H7 (cell line): ENCODE measurements around the gene EMILIN2. TPM values are rescaled to one million over a fixed set of nuclear protein-coding genes. Genes with fewer than 3 reads are reported as not detected.
A peak's percentile ranks its signal among the peaks of the same experiment; 100 is the strongest.
"Not testable (repeated sequence)": the region's sequence is repeated elsewhere in the genome, so short reads cannot be mapped to it uniquely, and the experiment has no call there.

Experiments
- DNase-seq: peaks from one replicate; pipeline ENCODE4 v3.0.0; 2012
- H3K27me3 ChIP-seq: 2 replicates; pipeline ENCODE4 v1.6.0; 2011; ENCODE audit warnings: mild to moderate bottlenecking, low read length; ENCODE audit not compliant: control insufficient read depth, insufficient read depth
- H3K36me3 ChIP-seq: replicated peaks from 2 replicates; pipeline ENCODE4 v1.5.1; 2011; ENCODE audit warnings: low read length; ENCODE audit not compliant: control insufficient read depth, insufficient read depth
- H3K4me3 ChIP-seq: 2 replicates; pipeline ENCODE4 v1.5.1; 2011; ENCODE audit warnings: low read depth, mild to moderate bottlenecking, control low read depth, low read length, moderate library complexity; ENCODE audit not compliant: insufficient read depth
- total RNA-seq: library from RNA; depleted of rRNA; stranded (reverse); fragments of >200 nt; shearing (Covaris generic); gene quantifications from 2 replicates; pipeline ENCODE4 v1.2.3, GENCODE V29; 2014

EMILIN2 gene
- total RNA-seq, 1 experiment from 2014 or later, result 15.2 TPM

DNA sequence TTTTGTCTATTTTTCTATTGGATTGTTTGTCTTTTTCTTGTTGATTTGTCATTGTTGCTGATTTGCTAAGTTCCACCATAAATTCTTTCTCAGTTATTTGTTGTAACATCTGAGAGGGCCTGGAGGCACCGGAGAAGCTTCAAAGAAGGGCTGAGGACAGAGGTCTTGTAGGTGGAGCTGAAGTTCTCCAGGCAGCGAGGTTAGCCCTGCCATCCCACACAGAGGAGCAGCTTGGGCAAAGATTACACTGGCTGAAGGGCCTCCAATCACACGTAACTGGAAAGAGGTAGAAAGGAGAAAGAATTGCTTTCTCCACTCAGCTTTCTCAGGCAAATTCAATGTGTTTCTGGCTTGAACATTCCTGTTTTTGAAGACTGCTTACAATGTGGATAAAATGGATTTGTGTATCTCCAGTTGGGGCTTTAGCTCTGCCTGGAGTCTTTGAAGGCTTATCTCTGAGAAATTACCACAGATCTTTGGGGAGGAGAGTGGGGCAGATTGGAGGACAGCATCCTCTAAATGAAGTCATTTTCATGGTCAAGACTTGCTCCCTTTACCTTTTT is 21.1 kb upstream of the EMILIN2 start:
- no peak for DNase-seq
- H3K27me3 ChIP-seq, result no peaks in the 10 kb centered on the region
- no peaks in the 10 kb centered on the region for H3K36me3 ChIP-seq
- H3K4me3 ChIP-seq, result no peak overlapping the region

DNA sequence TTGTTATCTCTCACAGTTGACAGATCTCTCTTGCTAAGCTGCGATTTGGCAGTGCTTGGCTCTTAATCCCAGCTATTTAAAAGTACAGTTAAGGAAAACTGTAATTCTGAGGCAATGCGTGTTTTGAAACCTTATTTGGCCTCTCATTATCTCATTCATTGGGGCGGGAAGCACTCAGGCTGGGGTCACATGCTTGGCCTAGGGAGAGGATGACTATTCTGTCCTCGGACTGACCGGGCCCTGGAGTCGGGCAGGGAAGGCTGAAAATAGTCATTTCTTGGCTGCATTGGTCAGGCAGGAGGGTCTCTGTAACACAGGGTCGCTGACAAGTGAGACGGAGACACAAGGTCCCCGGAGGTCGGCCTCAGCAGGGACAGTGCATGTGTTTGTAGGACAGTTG is 20.2 kb upstream of the EMILIN2 start:
- Histone ChIP-seq H3K4me3 (no peak overlapping the region), H3K27me3 (no peaks in the 10 kb centered on the region), H3K36me3 (no peaks in the 10 kb centered on the region)
- DNase-seq, result no peak

DNA sequence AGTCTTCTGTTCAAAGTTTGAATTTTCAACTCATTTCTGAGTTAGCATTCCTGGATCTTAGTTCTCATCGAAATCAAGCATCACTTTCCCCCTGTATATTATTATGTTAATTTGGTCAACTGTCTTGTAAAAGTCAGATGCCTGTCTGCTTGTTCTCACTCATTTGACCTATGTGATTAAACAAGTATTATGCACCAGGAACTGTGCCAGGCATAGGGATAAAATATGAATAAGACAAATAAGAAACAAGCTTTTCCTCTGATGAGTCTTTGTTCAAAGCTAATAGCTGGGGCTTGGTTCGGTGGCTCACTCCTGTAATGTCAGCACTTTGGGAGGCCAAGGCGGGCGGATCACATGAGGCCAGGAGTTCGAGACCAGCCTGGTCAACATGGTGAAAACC is 19.7 kb upstream of the EMILIN2 start:
- Histone ChIP-seq H3K36me3 (no peaks in the 10 kb centered on the region), H3K4me3 (no peak overlapping the region), H3K27me3 (no peaks in the 10 kb centered on the region)
- DNase-seq, result no peak

DNA sequence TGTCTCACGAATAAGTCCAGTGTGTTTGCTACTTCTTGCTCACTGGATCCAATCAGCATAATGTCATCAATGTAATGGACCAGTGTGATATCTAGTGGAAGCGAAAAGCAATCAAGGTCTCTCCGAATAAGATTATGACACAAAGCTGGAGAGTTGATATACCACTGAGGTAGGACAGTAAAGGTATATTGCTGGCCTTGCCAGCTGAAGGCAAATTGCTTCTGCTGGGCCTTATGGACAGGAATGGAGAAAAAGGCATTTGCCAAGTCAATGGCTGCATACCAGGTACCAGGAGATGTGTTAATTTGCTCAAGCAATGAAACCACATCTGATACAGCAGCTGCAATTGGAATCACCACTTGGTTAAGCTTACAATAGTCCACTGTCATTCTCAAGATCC is 10.7 kb upstream of the EMILIN2 start:
- H3K4me3 ChIP-seq, H3K27me3 ChIP-seq, DNase-seq, H3K36me3 ChIP-seq: not testable (repeated sequence)

DNA sequence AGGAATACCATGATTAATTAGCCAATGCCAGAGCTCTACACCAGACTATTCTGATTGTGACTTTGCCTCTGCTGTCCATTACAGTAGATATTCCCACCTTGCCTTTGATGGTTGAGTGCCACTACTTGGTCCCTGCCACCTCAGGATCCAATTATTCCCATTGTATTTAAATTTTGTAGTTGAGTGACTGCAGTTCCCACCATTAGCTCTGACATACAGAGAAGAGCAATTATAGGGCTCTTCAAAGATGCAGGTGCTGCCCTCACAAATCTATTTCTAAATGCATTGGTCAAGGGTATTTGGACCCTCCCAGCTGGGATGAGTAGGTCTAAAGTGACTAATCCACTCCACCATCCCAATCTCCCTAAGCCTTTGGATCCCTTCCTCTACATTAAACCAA is 9.5 kb upstream of the EMILIN2 start:
- not testable (repeated sequence) for H3K36me3 ChIP-seq, DNase-seq, H3K4me3 ChIP-seq, H3K27me3 ChIP-seq

DNA sequence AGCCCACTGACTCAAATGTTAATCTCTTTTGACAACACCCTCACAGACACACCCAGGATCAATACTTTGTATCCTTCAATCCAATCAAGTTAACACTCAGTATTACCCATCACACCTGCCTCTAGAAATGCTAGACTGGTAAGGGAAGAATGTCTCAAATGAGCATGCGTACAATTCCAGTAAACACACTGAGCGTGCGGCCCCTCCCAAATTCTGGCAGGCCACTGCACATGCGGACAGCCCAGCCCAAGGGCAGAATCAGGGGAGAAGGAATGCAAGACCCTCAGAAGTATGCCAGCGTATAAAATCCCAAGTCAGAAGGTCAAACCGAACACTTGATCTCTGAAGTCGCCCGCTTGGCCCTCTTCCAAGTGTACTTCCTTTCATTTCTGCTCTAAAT is 7.6 kb upstream of the EMILIN2 start:
- peaks cover 3% of the 10 kb centered on the region; the same call in 1 of the 2 replicates for H3K27me3 ChIP-seq
- H3K36me3 ChIP-seq, result no peaks in the 10 kb centered on the region
- no peak overlapping the region for H3K4me3 ChIP-seq
- DNase-seq, result no peak

DNA sequence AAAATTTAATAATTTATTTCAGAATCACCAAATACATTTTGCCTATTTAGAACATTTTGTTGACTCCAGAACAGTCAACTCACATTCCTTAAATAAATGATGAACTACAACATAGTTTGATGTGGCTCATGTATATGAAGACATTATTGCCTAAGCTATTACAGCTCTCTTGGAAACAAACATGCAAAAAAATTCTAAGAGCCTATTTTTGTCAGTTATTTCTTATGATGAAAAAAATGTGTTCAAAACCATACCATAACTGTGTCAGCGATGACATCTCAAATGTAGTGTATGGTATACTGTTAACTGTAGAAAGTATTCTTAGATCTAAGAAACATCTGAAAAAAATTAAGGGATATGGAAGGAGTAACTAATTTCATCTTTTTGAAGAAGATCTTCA is 6.3 kb upstream of the EMILIN2 start:
- Histone ChIP-seq H3K36me3 (no peaks in the 10 kb centered on the region), H3K27me3 (peaks cover 12% of the 10 kb centered on the region), H3K4me3 (no peak overlapping the region)
- DNase-seq, result no peak

DNA sequence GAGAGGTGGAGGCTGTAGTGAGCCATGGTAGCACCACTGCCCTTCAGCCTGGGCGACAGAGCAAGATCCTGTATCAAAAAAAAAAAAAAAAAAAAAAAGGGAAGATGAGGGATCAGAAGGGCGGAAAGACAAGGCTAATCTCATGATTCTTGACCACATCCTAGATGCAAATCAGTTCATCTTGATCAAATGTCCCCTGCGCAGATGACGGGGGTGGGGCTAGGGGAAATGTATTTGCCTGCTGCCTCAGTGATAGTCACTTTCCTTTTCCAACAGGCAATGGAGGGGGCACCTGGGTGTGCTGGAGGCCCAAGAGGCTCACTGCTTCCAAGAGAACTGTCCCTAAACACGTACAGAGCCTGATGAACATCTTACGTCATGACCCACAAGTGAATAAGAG is 3.7 kb upstream of the EMILIN2 start:
- H3K27me3 ChIP-seq, result peaks cover 36% of the 10 kb centered on the region

DNA sequence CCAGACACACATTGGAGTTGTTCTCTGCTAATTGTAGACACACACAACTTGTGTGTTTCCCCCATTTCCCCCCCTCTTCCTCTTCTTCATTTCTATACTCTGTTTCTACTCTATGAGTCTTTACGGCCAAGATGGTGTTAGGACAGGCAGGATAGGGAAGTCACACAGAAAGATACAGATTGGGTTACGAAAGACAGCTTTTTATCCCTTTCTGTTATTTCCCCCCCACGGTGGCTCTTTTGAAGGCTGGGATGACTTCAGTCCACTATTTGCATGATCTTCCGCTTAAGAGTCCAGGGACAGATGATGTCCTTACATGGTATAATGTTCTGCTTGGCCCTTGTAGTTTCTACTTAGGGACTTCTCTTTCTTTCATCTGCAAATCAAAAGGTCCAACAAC is 1.6 kb upstream of the EMILIN2 start:
- no peak for DNase-seq
- H3K36me3 ChIP-seq, result no peaks in the 10 kb centered on the region
- H3K27me3 ChIP-seq, result peaks cover 50% of the 10 kb centered on the region
- no peak overlapping the region for H3K4me3 ChIP-seq

More for the DNA sequence above, 3.7 kb upstream of the EMILIN2 start:
- Histone ChIP-seq H3K36me3 (no peaks in the 10 kb centered on the region), H3K4me3 (no peak overlapping the region)
- no peak for DNase-seq

DNA sequence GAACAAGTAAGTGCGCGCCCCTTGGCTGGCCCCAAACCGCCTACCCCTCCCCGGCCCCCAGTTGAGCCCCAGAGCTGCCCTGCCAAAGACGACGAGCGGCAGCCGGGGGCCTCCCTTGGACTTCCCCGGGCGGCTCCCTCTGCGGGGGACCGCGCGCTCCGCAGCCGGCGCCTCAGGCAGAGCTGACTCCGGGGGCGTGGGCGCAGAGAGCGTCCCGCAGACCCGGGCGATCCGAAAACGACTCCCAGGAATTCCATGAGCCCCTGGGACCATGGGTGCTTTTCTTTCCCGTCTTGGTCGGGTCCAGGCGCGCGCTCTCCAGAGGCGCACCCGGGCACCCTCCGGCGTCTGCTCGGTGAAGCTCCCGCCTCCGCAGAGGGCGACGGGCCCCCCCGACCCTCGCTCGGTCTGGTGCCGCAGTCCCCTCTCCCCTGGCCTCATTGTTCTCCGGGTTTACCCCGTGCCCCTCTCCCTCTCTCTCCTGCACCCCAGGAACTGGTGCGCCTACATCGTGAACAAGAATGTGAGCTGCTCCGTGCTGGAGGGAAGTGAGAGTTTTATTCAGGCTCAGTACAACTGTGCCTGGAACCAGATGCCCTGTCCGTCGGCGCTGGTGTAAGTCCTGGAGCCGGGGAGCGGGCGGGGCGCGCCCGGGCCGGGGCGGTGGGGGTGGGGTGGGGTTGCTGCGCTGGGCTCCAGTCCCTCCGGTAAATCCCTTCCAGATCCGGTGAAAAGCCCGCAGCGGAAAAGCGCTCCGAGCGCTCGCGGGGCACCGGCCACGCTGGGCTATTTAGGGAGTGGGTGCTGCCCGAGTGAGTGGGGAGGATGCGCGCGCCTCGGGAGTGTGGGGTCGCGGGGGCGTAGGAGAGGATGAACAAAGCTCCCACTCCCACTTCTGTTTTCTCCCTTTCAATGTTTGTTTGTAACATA is 776 bp downstream of the EMILIN2 start:
- DNase-seq, result peak; percentile 92
- peak overlapping the region; percentile 68 for H3K4me3 ChIP-seq
- H3K27me3 ChIP-seq, result peaks cover 50% of the 10 kb centered on the region
- H3K36me3 ChIP-seq, result no peaks in the 10 kb centered on the region

DNA sequence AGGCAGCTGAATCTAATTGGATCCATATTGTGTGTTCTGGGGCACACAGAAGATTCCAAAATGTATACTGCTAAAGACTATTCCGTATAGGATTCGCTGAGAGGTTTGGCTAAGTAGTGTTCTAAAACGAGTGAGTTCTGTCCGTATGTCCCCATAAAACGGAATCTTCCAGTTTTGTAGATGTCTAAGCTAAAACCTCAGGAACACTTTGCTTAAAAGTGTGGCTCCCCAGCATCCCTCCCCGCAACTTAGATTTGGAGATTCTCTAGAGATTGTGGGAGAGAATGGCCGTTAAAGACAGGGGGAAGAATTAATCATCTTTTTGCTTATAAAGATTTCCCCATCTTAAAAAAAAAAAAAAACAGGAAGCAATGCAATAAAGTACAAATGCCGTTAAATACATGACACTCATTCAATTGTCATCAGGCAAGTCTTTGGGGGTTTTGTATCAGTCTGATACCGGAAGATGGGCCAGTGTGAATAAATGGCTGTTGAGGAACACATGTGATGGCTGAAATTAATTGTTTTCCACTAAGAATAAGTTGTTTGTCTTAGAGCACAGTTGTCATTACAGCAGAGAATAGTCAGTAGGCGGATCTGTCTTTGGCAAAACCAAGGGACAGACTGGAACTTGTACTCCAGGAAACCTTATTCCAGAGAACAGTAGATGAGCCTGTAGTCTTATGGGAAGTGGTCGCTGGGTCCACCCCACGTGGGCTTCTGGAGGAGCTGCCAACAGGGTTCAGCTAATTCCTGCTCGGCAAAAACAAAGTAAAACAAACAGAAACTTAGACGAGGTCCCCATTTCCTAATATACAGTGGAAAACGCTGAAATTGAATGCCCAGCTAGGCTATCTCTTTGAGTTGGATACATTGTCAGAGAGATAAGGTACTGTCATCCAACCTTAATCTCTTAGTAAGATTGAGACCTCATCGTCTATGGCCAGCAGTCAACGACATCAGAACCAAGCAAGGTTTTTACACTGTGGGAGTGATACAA is 1.7 kb downstream of the EMILIN2 start:
- peaks cover 47% of the 10 kb centered on the region for H3K27me3 ChIP-seq

DNA sequence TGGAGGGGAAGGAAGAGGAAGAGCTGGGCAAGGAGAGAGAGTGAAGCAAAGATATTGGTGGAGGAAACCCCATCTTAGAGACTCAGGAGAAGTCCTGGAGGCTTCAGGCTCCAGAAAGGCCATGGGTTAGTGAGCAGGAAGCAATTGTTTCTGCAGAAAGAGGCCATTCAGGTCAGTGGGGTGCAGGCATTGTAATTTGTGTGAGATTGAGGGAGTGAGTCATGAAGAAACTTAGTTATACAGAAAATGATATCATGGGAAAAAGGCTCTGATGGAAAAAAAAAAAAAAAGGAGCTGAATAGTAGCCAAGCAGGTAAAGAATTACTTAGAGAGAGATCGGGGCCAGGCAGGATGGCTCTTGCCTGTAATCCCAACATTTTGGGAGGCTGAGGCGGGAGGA is 4.0 kb downstream of the EMILIN2 start:
- no peaks in the 10 kb centered on the region for H3K36me3 ChIP-seq
- H3K27me3 ChIP-seq, result peaks cover 35% of the 10 kb centered on the region
- H3K4me3 ChIP-seq, result no peak overlapping the region
- DNase-seq, result peak; percentile 3

More for the DNA sequence above, 1.7 kb downstream of the EMILIN2 start:
- no peaks in the 10 kb centered on the region for H3K36me3 ChIP-seq
- peak overlapping the region; percentile 68 for H3K4me3 ChIP-seq
- peak; percentile 25 for DNase-seq

DNA sequence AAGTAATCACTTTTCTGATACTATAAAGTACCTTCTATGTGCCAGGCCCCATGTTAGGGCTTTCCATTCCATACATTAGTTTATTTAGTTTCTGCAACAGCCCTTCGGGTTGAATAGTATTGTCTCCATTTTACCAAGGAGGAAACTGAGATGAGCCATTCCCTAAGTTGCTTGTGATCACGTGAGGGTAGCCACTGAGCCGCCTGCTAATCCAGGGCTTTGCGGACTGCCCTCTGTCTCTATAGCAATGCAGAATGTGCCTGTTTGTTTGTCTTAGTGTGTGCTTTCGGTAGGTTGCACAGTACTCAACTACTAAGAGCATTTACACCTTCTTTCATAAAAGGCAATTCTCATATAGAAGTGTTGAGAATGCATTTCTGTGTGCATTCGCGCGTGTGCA is 5.0 kb downstream of the EMILIN2 start:
- Histone ChIP-seq H3K36me3 (no peaks in the 10 kb centered on the region), H3K4me3 (no peak overlapping the region), H3K27me3 (peaks cover 26% of the 10 kb centered on the region)
- no peak for DNase-seq

DNA sequence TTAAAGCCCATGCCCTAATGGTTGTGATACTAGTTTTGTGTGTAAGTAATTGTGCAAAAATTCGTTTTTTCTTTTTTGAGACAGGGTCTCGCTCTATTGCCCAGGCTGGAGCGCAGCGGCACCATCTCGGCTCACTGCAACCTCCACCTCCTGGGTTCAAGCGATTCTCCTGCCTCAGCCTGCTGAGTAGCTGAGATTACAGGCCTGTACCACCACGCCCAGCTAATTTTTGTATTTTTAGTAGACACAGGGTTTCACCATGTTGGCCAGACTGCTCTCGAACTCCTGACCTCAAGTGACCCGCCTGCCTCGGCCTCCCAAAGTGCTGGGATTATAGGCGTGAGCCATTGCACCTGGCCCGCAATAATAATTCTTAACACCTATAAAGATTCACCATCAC is 5.7 kb downstream of the EMILIN2 start:
- not testable (repeated sequence) for H3K36me3 ChIP-seq, H3K4me3 ChIP-seq, DNase-seq
- peaks cover 20% of the 10 kb centered on the region for H3K27me3 ChIP-seq
